Tibial nerve (tissue), 4 donors: ENCODE data around the gene CCNY. TPM values are rescaled to one million over a fixed set of nuclear protein-coding genes. Genes with fewer than 3 reads are reported as not detected.

ENCODE experiments used
- DNase-seq, 2 donors: peaks; one replicate each; pipeline ENCODE4 v3.0.0-alpha.2; 2019; ENCODE audit warnings: low spot score in 2 of 2
- H3K27ac ChIP-seq, 4 donors: fragments of 200-600 bp; sonication (generic) in 3 of 4; one replicate each; pipeline ENCODE4 v1.5.1; 2017 to 2019; ENCODE audit warnings: mild to moderate bottlenecking in 1 of 4
- H3K27me3 ChIP-seq, 2 donors: fragments of 200-600 bp; sonication (generic) in 1 of 2; one replicate each; pipeline versions ENCODE4 v1.5.1 to v1.6.0; 2017 to 2019
- H3K36me3 ChIP-seq, 3 donors: fragments of 200-600 bp; sonication (generic); one replicate each; pipeline ENCODE4 v1.5.1; 2018 to 2019
- H3K4me1 ChIP-seq, 4 donors: fragments of 200-600 bp; sonication (generic) in 3 of 4; one replicate each; pipeline ENCODE4 v1.5.1; 2017 to 2019
- H3K4me3 ChIP-seq, 4 donors: fragments of 200-600 bp; sonication (generic) in 3 of 4; one replicate each; pipeline ENCODE4 v1.5.1; 2017 to 2019; ENCODE audit warnings: mild to moderate bottlenecking in 1 of 4, moderate library complexity in 1 of 4
- H3K9me3 ChIP-seq, 4 donors: fragments of 200-600 bp; sonication (generic) in 3 of 4; one replicate each; pipeline ENCODE4 v1.5.1; 2017 to 2019
- EP300 ChIP-seq, 2 donors: sonication (generic); formaldehyde crosslinking; IDR thresholded peaks; one replicate each; pipeline ENCODE4 v1.6.1; 2017; ENCODE audit warnings: antibody characterized with exemption in 2 of 2, mild to moderate bottlenecking in 1 of 2
- POLR2A ChIP-seq, 2 donors: fragments of 450-650 bp; IDR thresholded peaks; one replicate each; pipeline ENCODE4 v1.6.1; 2017; ENCODE audit warnings: antibody characterized with exemption in 2 of 2, mild to moderate bottlenecking in 2 of 2, moderate library complexity in 2 of 2
- WGBS, 2 donors: methylation state at CpG; one replicate each; pipeline ENCODE4 v1.1.5; 2018; 5-methylcytosine and 5-hydroxymethylcytosine counted together
- total RNA-seq, 4 donors: library from RNA; depleted of rRNA; stranded (reverse); fragments of >200 nt; gene quantifications; one replicate each; pipeline ENCODE4 v1.1.0, GENCODE V29; 2016
- TF ChIP-seq, protein P1 (sequence below), 5 experiments: fragments of 200-600 bp in 3 of 5; fragments of 450-650 bp in 2 of 5; sonication (generic) in 3 of 5; IDR thresholded peaks; one replicate each; pipeline ENCODE4 v1.5.1; 2016 to 2019; ENCODE audit warnings: antibody characterized with exemption in 5 of 5, mild to moderate bottlenecking in 3 of 5, moderate library complexity in 2 of 5

Gene CCNY
- total RNA-seq, 4 donors from 2014 or later: 24.3 to 27.6 (median 26.5) TPM

- 71 to 96% methylated on average over 4 of the region's 4 CpGs for WGBS, 2 donors
- Histone ChIP-seq H3K4me1 (no peaks in the 10 kb centered on the region), H3K9me3 (peaks cover 0 to 8% (median 0%) of the 10 kb centered on the region in 4 donors), H3K36me3 (peaks cover 0 to 65% (median 0%) of the 10 kb centered on the region in 3 donors), H3K27ac (no peak overlapping the region), H3K4me3 (no peak overlapping the region), H3K27me3 (no peaks in the 10 kb centered on the region)
- no peak for DNase-seq
- no peak for TF ChIP-seq EP300 (IDR thresholded peaks at IDR 0.05)
- TF ChIP-seq POLR2A (IDR thresholded peaks at IDR 0.05): no peak
- TF ChIP-seq, protein P1, sequence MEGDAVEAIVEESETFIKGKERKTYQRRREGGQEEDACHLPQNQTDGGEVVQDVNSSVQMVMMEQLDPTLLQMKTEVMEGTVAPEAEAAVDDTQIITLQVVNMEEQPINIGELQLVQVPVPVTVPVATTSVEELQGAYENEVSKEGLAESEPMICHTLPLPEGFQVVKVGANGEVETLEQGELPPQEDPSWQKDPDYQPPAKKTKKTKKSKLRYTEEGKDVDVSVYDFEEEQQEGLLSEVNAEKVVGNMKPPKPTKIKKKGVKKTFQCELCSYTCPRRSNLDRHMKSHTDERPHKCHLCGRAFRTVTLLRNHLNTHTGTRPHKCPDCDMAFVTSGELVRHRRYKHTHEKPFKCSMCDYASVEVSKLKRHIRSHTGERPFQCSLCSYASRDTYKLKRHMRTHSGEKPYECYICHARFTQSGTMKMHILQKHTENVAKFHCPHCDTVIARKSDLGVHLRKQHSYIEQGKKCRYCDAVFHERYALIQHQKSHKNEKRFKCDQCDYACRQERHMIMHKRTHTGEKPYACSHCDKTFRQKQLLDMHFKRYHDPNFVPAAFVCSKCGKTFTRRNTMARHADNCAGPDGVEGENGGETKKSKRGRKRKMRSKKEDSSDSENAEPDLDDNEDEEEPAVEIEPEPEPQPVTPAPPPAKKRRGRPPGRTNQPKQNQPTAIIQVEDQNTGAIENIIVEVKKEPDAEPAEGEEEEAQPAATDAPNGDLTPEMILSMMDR (IDR thresholded peaks at IDR 0.05): no peak
These were observed 19.9 kb upstream of the CCNY start for GRCh38 chr10:35316218-35316967.

DNA sequence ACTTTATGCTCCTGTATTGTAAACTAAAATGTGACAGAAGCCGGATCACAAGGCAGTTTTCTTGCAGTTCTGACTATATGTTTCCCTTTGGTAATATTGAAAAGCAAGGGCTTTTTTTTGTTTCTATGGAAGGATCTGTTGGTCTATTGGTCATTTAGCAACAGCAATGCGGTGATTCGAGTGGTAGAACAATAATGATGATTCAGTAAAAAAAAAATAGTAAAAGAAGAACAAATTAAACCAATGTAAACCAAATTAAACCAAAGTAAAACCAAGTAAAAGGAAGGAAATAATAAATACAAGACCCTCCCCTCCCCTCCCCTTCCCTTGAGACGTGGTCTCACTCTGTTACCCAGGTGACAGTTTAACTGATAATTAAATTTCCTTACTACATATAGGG is 17.8 kb upstream of the CCNY start:
- Histone ChIP-seq H3K4me3 (no peak overlapping the region), H3K27me3 (no peaks in the 10 kb centered on the region), H3K27ac (no peak overlapping the region), H3K4me1 (no peaks in the 10 kb centered on the region), H3K36me3 (peaks cover 0 to 86% (median 0%) of the 10 kb centered on the region in 3 donors), H3K9me3 (peaks cover 0 to 21% (median 0%) of the 10 kb centered on the region in 4 donors)
- no peak for DNase-seq
- TF ChIP-seq POLR2A (IDR thresholded peaks at IDR 0.05) (no peak), EP300 (IDR thresholded peaks at IDR 0.05) (no peak)
- TF ChIP-seq, protein P1 (IDR thresholded peaks at IDR 0.05): no peak
- WGBS, 2 donors: 94% methylated on average over 4 of the region's 4 CpGs

DNA sequence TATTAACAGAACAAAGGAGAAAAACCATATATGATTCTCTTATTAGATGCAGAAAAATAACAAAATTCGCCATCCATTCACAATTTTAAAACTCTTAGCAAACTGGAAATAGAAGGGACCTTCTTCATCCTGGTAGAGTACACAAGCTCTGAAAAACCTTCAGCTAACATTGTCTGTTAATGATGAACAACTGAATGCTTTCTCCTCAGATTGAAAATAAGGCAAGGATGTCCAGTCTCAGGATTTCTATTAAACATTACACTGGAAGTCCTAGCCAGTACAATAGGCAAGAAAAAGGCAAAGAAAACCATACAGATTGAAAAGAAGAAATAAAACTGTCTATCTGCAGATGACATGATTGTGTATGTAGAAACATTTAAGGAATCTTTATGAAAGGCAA is 16.0 kb upstream of the CCNY start:
- WGBS, 2 donors: 94 to 100% methylated on average over 1 of the region's 1 CpG
- Histone ChIP-seq H3K27ac (no peak overlapping the region), H3K9me3 (peaks cover 0 to 13% (median 0%) of the 10 kb centered on the region in 4 donors), H3K4me3 (no peak overlapping the region), H3K36me3 (peaks cover 0 to 84% (median 0%) of the 10 kb centered on the region in 3 donors), H3K27me3 (no peaks in the 10 kb centered on the region), H3K4me1 (no peaks in the 10 kb centered on the region)
- TF ChIP-seq, protein P1 (IDR thresholded peaks at IDR 0.05): no peak
- TF ChIP-seq EP300 (IDR thresholded peaks at IDR 0.05) (no peak), POLR2A (IDR thresholded peaks at IDR 0.05) (no peak)
- no peak for DNase-seq

- H3K9me3 ChIP-seq: peaks cover 0 to 13% (median 0%) of the 10 kb centered on the region in 4 donors
- no peaks in the 10 kb centered on the region for H3K27me3 ChIP-seq
- 97 to 99% methylated on average over 5 of the region's 5 CpGs for WGBS, 2 donors
These were observed 13.7 kb upstream of the CCNY start for GRCh38 chr10:35322636-35323035.

DNA sequence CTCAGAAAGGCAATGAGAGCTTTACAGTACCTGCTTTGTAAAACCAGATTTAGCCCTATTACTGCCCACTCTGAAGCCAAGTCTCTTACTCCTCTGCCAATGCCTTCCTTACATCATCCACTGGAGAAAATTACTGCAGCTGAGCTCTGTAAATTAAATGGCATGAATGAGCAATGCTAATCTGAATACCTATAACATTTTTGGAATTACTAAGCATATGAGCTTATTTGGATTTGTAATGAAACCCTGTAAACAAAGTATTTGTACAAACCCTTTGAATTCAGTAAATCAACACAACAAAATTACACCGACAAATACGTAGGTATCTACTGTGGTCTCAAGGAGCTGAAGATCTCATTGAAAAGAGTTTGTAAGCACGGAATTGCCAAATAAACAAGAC is 12.1 kb upstream of the CCNY start:
- peaks cover 0 to 9% (median 0%) of the 10 kb centered on the region in 4 donors for H3K4me1 ChIP-seq
- H3K27ac ChIP-seq: no peak overlapping the region
- no peaks in the 10 kb centered on the region for H3K27me3 ChIP-seq
- H3K36me3 ChIP-seq: peaks cover 0 to 57% (median 0%) of the 10 kb centered on the region in 3 donors
- TF ChIP-seq, protein P1 (IDR thresholded peaks at IDR 0.05): no peak
- TF ChIP-seq POLR2A (IDR thresholded peaks at IDR 0.05): no peak
- TF ChIP-seq EP300 (IDR thresholded peaks at IDR 0.05): no peak
- H3K4me3 ChIP-seq: no peak overlapping the region
- peaks cover 0 to 13% (median 0%) of the 10 kb centered on the region in 4 donors for H3K9me3 ChIP-seq
- WGBS, 2 donors: 83 to 89% methylated on average over 3 of the region's 3 CpGs
- DNase-seq: no peak

More at GRCh38 chr10:35322636-35323035, 13.7 kb upstream of the CCNY start:
- no peak for DNase-seq
- H3K4me1 ChIP-seq: no peaks in the 10 kb centered on the region
- H3K27ac ChIP-seq: no peak overlapping the region
- no peak for TF ChIP-seq EP300 (IDR thresholded peaks at IDR 0.05)
- TF ChIP-seq, protein P1 (IDR thresholded peaks at IDR 0.05): no peak
- H3K4me3 ChIP-seq: no peak overlapping the region
- H3K36me3 ChIP-seq: peaks cover 0 to 70% (median 0%) of the 10 kb centered on the region in 3 donors
